ENCODE data around the gene TM9SF2. TPM values are rescaled to one million over a fixed set of nuclear protein-coding genes. Genes with fewer than 3 reads are reported as not detected.

The TM9SF2 gene
- total RNA-seq, 1 experiment from 2014 or later = 52.2 TPM

- CTCF ChIA-PET = no interaction called here
- Mint-ChIP-seq H3K4me1 (ENCODE audit: low read depth, unreplicated experiment) (no peaks in the 10 kb centered on the region), H3K27me3 (ENCODE audit: unreplicated experiment) (peaks cover 13% of the 10 kb centered on the region), H3K27ac (ENCODE audit: unreplicated experiment) (no peak overlapping the region), H3K36me3 (ENCODE audit: insufficient read depth, unreplicated experiment) (no peaks in the 10 kb centered on the region), H3K4me3 (ENCODE audit: low read depth, unreplicated experiment) (no peak overlapping the region), H3K9me3 (ENCODE audit: low read depth, unreplicated experiment) (no peaks in the 10 kb centered on the region)
- DNase-seq = no peak
- TF ChIP-seq, protein P1, sequence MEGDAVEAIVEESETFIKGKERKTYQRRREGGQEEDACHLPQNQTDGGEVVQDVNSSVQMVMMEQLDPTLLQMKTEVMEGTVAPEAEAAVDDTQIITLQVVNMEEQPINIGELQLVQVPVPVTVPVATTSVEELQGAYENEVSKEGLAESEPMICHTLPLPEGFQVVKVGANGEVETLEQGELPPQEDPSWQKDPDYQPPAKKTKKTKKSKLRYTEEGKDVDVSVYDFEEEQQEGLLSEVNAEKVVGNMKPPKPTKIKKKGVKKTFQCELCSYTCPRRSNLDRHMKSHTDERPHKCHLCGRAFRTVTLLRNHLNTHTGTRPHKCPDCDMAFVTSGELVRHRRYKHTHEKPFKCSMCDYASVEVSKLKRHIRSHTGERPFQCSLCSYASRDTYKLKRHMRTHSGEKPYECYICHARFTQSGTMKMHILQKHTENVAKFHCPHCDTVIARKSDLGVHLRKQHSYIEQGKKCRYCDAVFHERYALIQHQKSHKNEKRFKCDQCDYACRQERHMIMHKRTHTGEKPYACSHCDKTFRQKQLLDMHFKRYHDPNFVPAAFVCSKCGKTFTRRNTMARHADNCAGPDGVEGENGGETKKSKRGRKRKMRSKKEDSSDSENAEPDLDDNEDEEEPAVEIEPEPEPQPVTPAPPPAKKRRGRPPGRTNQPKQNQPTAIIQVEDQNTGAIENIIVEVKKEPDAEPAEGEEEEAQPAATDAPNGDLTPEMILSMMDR (IDR thresholded peaks at IDR 0.05; ENCODE audit: unreplicated experiment) = no peak
- intact Hi-C loops (cut with micrococcal nuclease; ENCODE audit: unreplicated experiment) = no loop called here
- no TSS peak for BruUV-seq (replicated peaks)
Measured at GRCh38 chr13:99473515-99473914, 27.8 kb upstream of the TM9SF2 start.

- H3K27ac Mint-ChIP-seq (ENCODE audit: unreplicated experiment) = no peak overlapping the region
- no peaks in the 10 kb centered on the region for H3K36me3 Mint-ChIP-seq (ENCODE audit: insufficient read depth, unreplicated experiment)
- no TSS peak for BruUV-seq (replicated peaks)
- CTCF ChIA-PET = no interaction called here
- DNase-seq = no peak
- H3K4me3 Mint-ChIP-seq (ENCODE audit: low read depth, unreplicated experiment) = no peak overlapping the region
- intact Hi-C loops (cut with micrococcal nuclease; ENCODE audit: unreplicated experiment) = no loop called here
- no peaks in the 10 kb centered on the region for H3K9me3 Mint-ChIP-seq (ENCODE audit: low read depth, unreplicated experiment)
- H3K27me3 Mint-ChIP-seq (ENCODE audit: unreplicated experiment) = peaks cover 5% of the 10 kb centered on the region
- H3K4me1 Mint-ChIP-seq (ENCODE audit: low read depth, unreplicated experiment) = no peaks in the 10 kb centered on the region
- TF ChIP-seq, protein P1 (IDR thresholded peaks at IDR 0.05; ENCODE audit: unreplicated experiment) = no peak
Measured at GRCh38 chr13:99476648-99477047, 24.6 kb upstream of the TM9SF2 start.

DNA sequence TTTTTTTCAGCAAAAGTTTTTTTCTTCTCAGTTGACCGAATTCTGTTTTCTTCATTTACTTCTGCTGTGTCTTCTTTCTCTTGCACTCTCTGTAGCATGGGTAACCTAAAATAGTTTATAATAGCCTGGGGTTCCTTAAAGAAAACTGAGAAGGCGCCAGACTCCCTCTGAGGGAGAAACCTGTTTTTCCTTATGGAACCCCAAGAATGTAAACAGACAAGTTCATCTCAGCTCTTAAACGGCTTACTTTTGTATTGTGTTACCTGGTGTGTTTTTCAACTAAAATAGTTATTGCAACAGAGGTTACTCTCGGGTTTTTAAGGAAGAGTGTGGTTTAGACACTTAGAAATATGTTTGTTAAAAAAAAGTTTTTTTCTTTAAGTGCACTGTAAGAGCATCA, 23.8 kb upstream of the TM9SF2 start:
- no peak for DNase-seq
- intact Hi-C loops (cut with micrococcal nuclease; ENCODE audit: unreplicated experiment) = no loop called here
- TF ChIP-seq, protein P1 (IDR thresholded peaks at IDR 0.05; ENCODE audit: unreplicated experiment) = no peak
- Mint-ChIP-seq H3K27ac (ENCODE audit: unreplicated experiment) (no peak overlapping the region), H3K9me3 (ENCODE audit: low read depth, unreplicated experiment) (no peaks in the 10 kb centered on the region), H3K27me3 (ENCODE audit: unreplicated experiment) (no peaks in the 10 kb centered on the region), H3K4me1 (ENCODE audit: low read depth, unreplicated experiment) (no peaks in the 10 kb centered on the region), H3K36me3 (ENCODE audit: insufficient read depth, unreplicated experiment) (no peaks in the 10 kb centered on the region), H3K4me3 (ENCODE audit: low read depth, unreplicated experiment) (no peak overlapping the region)
- no TSS peak for BruUV-seq (replicated peaks)
- CTCF ChIA-PET = interaction anchor here (0.6 kb wide), 1 partner anchor 1130 kb away, joined by 3 read pairs; no protein-coding TSS in a partner anchor

GRCh38 chr13:99481366-99481765, 19.9 kb upstream of the TM9SF2 start:
- no peaks in the 10 kb centered on the region for H3K4me1 Mint-ChIP-seq (ENCODE audit: low read depth, unreplicated experiment)
- no peak overlapping the region for H3K4me3 Mint-ChIP-seq (ENCODE audit: low read depth, unreplicated experiment)
- H3K9me3 Mint-ChIP-seq (ENCODE audit: low read depth, unreplicated experiment) = no peaks in the 10 kb centered on the region
- intact Hi-C loops (cut with micrococcal nuclease; ENCODE audit: unreplicated experiment) = no loop called here
- TF ChIP-seq, protein P1 (IDR thresholded peaks at IDR 0.05; ENCODE audit: unreplicated experiment) = no peak
- H3K36me3 Mint-ChIP-seq (ENCODE audit: insufficient read depth, unreplicated experiment) = no peaks in the 10 kb centered on the region
- CTCF ChIA-PET = no interaction called here
- no TSS peak for BruUV-seq (replicated peaks)
- no peaks in the 10 kb centered on the region for H3K27me3 Mint-ChIP-seq (ENCODE audit: unreplicated experiment)
- H3K27ac Mint-ChIP-seq (ENCODE audit: unreplicated experiment) = no peak overlapping the region
- DNase-seq = no peak
